HepG2 (cell line): ENCODE results near the gene ERMAP. TPM values are rescaled to one million over a fixed set of nuclear protein-coding genes. Genes with fewer than 3 reads are reported as not detected.
A peak's percentile ranks its signal among the peaks of the same experiment; 100 is the strongest.

Source experiments
- ARNTL ChIP-seq: sonication (generic); formaldehyde crosslinking; IDR thresholded peaks from 2 replicates; pipeline ENCODE4 v1.4.0; 2020; ENCODE audit warnings: mild to moderate bottlenecking, missing genetic modification reagents
- FOXC1 ChIP-seq: sonication (generic); formaldehyde crosslinking; IDR thresholded peaks from 2 replicates; pipeline ENCODE4 v1.8.0; 2022; ENCODE audit warnings: mild to moderate bottlenecking, missing genetic modification reagents, borderline replicate concordance
- GATAD1 ChIP-seq: IDR thresholded peaks from 2 replicates; pipeline ENCODE4 v1.6.1; 2016; ENCODE audit warnings: missing genetic modification reagents, missing compliant biosample characterization
- KAT2B ChIP-seq: fragments of 150-350 bp; IDR thresholded peaks from 2 replicates; pipeline ENCODE4 v1.6.1; 2014; ENCODE audit warnings: low read depth, low read length, borderline replicate concordance
- KMT2B ChIP-seq: IDR thresholded peaks from 2 replicates; pipeline ENCODE4 v1.6.1; 2016; ENCODE audit warnings: missing genetic modification reagents, missing compliant biosample characterization
- MEF2D ChIP-seq: sonication (generic); formaldehyde crosslinking; IDR thresholded peaks from 2 replicates; pipeline ENCODE4 v1.5.1; 2020; ENCODE audit warnings: mild to moderate bottlenecking, missing genetic modification reagents
- NPAS2 ChIP-seq: sonication (generic); formaldehyde crosslinking; IDR thresholded peaks from 2 replicates; pipeline ENCODE4 v1.8.0; 2022; ENCODE audit warnings: mild to moderate bottlenecking, missing genetic modification reagents, borderline replicate concordance
- NRL ChIP-seq: sonication (generic); formaldehyde crosslinking; IDR thresholded peaks from 2 replicates; pipeline ENCODE4 v1.5.0; 2020; ENCODE audit warnings: missing genetic modification reagents, mild to moderate bottlenecking, moderate library complexity, borderline replicate concordance
- PPARG ChIP-seq: conservative IDR thresholded peaks from 2 replicates; pipeline ENCODE4 v1.6.1; 2016; ENCODE audit warnings: missing biosample characterization, missing genetic modification reagents
- RFX5 ChIP-seq: IDR thresholded peaks from 2 replicates; pipeline ENCODE4 v1.6.1; 2011; ENCODE audit warnings: low read depth, low read length, improper control_type of control experiment
- SMARCC2 ChIP-seq: fragments of 450-650 bp; IDR thresholded peaks from 2 replicates; pipeline ENCODE4 v1.6.1; 2017; ENCODE audit warnings: antibody characterized with exemption, mild to moderate bottlenecking
- SPEN ChIP-seq: sonication (generic); formaldehyde crosslinking; IDR thresholded peaks from 2 replicates; pipeline ENCODE4 v1.5.1; 2020; ENCODE audit warnings: low read depth, mild to moderate bottlenecking, missing genetic modification reagents
- SSRP1 ChIP-seq: IDR thresholded peaks from 2 replicates; pipeline ENCODE4 v1.6.1; 2016; ENCODE audit warnings: control low read depth
- TRIM24 ChIP-seq: sonication (generic); formaldehyde crosslinking; IDR thresholded peaks from 2 replicates; pipeline ENCODE4 v1.8.0; 2022; ENCODE audit warnings: mild to moderate bottlenecking, missing genetic modification reagents
- ZFP36 ChIP-seq: fragments of 150-350 bp; IDR thresholded peaks from 2 replicates; pipeline ENCODE4 v1.6.1; 2018; ENCODE audit warnings: borderline replicate concordance, low read length, low read depth; ENCODE audit not compliant: partially characterized antibody
- ZNF17 ChIP-seq: sonication (generic); formaldehyde crosslinking; IDR thresholded peaks from 2 replicates; pipeline ENCODE4 v1.5.0; 2020; ENCODE audit warnings: mild to moderate bottlenecking, missing genetic modification reagents
- ZNF224 ChIP-seq: sonication (generic); formaldehyde crosslinking; IDR thresholded peaks from 2 replicates; pipeline ENCODE4 v1.5.0; 2020; ENCODE audit warnings: mild to moderate bottlenecking, missing genetic modification reagents
- ZNF296 ChIP-seq: sonication (generic); formaldehyde crosslinking; conservative IDR thresholded peaks from 2 replicates; pipeline ENCODE4 v1.5.0; 2020; ENCODE audit warnings: mild to moderate bottlenecking, missing genetic modification reagents
- ZNF484 ChIP-seq: sonication (generic); formaldehyde crosslinking; IDR thresholded peaks from 2 replicates; pipeline ENCODE4 v1.5.1; 2020; ENCODE audit warnings: mild to moderate bottlenecking, low read depth, missing genetic modification reagents, borderline replicate concordance
- ZNF549 ChIP-seq: sonication (generic); formaldehyde crosslinking; IDR thresholded peaks from 2 replicates; pipeline ENCODE4 v1.5.0; 2020; ENCODE audit warnings: missing genetic modification reagents
- ZNF703 ChIP-seq: sonication (generic); formaldehyde crosslinking; IDR thresholded peaks from 2 replicates; pipeline ENCODE4 v1.5.1; 2020; ENCODE audit warnings: missing genetic modification reagents, mild to moderate bottlenecking, moderate library complexity, borderline replicate concordance
- polyA plus RNA-seq, 8 experiments: library from polyadenylated mRNA; depleted of rRNA in 3 of 8; stranded (reverse) in 7 of 8; unstranded in 1 of 8; fragments of >200 nt; fragmentation: Illumina TruSeq in 4 of 8; extraction: Trizol in 4 of 8; gene quantifications; 2 replicates each; pipeline versions ENCODE4 v1.2.1 to v1.2.3, GENCODE V29; 2011 to 2016; ENCODE audit warnings: low read depth in 4 of 8, missing spikeins in 1 of 8, mixed read lengths in 1 of 8; ENCODE audit not compliant: insufficient read depth in 1 of 8
- total RNA-seq, 5 experiments: library from RNA; depleted of rRNA; stranded (reverse); fragments of >200 nt; fragmentation: Illumina TruSeq; extraction: Trizol; gene quantifications; 2 replicates each; pipeline ENCODE4 v1.2.3, GENCODE V29; 2016; ENCODE audit warnings: low read depth in 1 of 5
- TF ChIP-seq, protein P1 (sequence below): sonication (generic); formaldehyde crosslinking; IDR thresholded peaks from 2 replicates; pipeline ENCODE4 v1.8.0; 2022; ENCODE audit warnings: mild to moderate bottlenecking, missing genetic modification reagents
- TF ChIP-seq, protein P2 (sequence below): IDR thresholded peaks from 2 replicates; pipeline ENCODE4 v1.6.1; 2016; ENCODE audit warnings: control low read depth
- TF ChIP-seq, protein P3 (sequence below): sonication (generic); formaldehyde crosslinking; IDR thresholded peaks from 2 replicates; pipeline ENCODE4 v1.4.0; 2020; ENCODE audit warnings: missing genetic modification reagents, low read depth, mild to moderate bottlenecking, borderline replicate concordance
- TF ChIP-seq, protein P4 (sequence below): sonication (generic); formaldehyde crosslinking; IDR thresholded peaks from 2 replicates; pipeline ENCODE4 v1.5.1; 2020; ENCODE audit warnings: missing genetic modification reagents, mild to moderate bottlenecking, borderline replicate concordance

ERMAP gene
- total and polyA plus RNA-seq, 2 of the 13 experiments (the other 11 are each of a cell fraction or from before 2014, with no cell fraction given): 2.2 to 4.4 TPM

DNA sequence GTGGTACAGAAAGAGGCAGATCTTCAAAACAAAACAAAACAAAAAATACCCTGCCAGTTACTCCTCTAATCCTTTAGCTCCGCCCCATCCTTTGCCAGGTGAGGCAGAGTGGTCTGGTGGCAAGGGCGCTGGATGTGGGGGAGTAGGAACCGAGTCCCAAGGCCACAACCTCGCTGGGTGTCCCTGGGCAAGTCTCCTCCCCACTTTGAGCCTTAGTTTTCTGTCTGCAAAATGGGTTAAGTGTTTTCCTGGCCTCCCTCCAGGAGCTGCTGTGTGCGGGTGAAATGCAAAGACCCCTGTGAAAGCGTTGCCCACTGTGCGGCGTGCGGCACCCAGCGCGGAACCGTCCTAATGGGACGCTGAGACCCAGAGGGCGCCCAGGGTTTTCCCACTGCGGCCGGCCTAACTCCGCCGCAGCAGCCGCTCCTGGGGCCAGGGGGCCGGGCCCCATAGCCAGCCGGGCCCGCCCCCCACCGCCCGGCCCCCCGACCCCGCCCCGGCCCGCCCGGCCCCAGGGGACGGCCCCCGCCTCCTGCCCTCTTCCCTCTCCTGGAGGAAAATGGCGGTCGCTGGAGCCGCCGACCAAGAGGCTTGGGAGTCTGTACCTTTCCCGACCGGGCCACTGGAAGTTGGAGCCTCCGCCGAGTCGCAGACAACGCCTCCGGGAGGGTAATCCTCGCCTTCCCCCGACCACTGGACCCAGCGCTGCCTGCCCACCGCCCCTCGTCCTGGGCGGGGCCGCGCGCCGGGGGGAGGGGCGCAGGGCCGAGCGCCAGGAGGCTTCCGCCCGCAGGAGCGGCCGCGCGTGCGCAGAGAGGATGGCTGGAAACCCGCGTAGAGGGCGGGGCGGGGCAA lies at the start of gene ERMAP, which contains the start of gene SVBP (continued):
- TF ChIP-seq KAT2B (no peak), TRIM24 (CRISPR knock-in tag) (no peak), KMT2B (0 out of 2 replicates have a peak, but pooled peaks have one; percentile 61), MEF2D (CRISPR knock-in tag) (no peak), ZFP36 (no peak), ZNF703 (CRISPR knock-in tag) (no peak), SSRP1 (CRISPR knock-in tag) (no peak), ARNTL (CRISPR knock-in tag) (no peak), ZNF224 (no peak), ZNF17 (no peak), NRL (no peak), PPARG (CRISPR knock-in tag) (no peak), SMARCC2 (no peak), NPAS2 (CRISPR knock-in tag) (no peak), GATAD1 (CRISPR knock-in tag) (no peak), SPEN (CRISPR knock-in tag) (no peak), RFX5 (no peak), ZNF549 (CRISPR knock-in tag) (no peak), ZNF296 (CRISPR knock-in tag) (no peak), ZNF484 (CRISPR knock-in tag) (no peak), FOXC1 (no peak)
- TF ChIP-seq, protein P1, sequence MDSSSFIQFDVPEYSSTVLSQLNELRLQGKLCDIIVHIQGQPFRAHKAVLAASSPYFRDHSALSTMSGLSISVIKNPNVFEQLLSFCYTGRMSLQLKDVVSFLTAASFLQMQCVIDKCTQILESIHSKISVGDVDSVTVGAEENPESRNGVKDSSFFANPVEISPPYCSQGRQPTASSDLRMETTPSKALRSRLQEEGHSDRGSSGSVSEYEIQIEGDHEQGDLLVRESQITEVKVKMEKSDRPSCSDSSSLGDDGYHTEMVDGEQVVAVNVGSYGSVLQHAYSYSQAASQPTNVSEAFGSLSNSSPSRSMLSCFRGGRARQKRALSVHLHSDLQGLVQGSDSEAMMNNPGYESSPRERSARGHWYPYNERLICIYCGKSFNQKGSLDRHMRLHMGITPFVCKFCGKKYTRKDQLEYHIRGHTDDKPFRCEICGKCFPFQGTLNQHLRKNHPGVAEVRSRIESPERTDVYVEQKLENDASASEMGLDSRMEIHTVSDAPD (CRISPR knock-in tag): no peak
- TF ChIP-seq, protein P2, sequence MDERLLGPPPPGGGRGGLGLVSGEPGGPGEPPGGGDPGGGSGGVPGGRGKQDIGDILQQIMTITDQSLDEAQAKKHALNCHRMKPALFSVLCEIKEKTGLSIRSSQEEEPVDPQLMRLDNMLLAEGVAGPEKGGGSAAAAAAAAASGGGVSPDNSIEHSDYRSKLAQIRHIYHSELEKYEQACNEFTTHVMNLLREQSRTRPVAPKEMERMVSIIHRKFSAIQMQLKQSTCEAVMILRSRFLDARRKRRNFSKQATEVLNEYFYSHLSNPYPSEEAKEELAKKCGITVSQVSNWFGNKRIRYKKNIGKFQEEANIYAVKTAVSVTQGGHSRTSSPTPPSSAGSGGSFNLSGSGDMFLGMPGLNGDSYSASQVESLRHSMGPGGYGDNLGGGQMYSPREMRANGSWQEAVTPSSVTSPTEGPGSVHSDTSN: no peak
- TF ChIP-seq, protein P3, sequence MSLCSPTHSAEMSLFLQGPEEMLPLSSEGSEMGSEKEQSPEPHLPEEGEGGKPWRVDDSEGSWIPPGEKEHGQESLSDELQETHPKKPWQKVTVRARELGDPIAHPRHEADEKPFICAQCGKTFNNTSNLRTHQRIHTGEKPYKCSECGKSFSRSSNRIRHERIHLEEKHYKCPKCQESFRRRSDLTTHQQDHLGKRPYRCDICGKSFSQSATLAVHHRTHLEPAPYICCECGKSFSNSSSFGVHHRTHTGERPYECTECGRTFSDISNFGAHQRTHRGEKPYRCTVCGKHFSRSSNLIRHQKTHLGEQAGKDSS (CRISPR knock-in tag): peak; percentile 55; the same call in 1 of the 2 replicates
- TF ChIP-seq, protein P4, sequence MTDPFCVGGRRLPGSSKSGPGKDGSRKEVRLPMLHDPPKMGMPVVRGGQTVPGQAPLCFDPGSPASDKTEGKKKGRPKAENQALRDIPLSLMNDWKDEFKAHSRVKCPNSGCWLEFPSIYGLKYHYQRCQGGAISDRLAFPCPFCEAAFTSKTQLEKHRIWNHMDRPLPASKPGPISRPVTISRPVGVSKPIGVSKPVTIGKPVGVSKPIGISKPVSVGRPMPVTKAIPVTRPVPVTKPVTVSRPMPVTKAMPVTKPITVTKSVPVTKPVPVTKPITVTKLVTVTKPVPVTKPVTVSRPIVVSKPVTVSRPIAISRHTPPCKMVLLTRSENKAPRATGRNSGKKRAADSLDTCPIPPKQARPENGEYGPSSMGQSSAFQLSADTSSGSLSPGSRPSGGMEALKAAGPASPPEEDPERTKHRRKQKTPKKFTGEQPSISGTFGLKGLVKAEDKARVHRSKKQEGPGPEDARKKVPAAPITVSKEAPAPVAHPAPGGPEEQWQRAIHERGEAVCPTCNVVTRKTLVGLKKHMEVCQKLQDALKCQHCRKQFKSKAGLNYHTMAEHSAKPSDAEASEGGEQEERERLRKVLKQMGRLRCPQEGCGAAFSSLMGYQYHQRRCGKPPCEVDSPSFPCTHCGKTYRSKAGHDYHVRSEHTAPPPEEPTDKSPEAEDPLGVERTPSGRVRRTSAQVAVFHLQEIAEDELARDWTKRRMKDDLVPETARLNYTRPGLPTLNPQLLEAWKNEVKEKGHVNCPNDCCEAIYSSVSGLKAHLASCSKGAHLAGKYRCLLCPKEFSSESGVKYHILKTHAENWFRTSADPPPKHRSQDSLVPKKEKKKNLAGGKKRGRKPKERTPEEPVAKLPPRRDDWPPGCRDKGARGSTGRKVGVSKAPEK (CRISPR knock-in tag): no peak
